ENCODE results near the gene GPR39.

DNA sequence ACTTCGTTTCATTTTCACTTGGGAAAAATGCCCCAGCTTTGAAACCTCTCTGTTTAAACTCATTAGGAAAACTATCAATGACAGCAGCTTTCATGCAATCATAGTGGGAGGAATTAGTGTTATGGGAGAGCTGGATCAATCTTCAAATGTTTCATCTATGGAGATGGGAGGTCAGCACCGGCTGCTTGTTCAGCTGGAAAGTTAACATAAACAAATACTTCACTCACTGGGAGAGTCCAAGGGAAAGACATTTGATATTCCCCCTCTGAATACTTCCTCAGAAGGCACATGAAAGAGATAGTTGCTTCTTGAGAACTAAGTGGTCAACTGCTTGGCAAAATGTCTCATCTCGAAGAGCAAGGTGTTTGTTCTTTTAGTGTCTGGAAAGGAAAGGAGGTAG lies 246.1 kb downstream of the GPR39 start:
- TF ChIP-seq, protein P1, sequence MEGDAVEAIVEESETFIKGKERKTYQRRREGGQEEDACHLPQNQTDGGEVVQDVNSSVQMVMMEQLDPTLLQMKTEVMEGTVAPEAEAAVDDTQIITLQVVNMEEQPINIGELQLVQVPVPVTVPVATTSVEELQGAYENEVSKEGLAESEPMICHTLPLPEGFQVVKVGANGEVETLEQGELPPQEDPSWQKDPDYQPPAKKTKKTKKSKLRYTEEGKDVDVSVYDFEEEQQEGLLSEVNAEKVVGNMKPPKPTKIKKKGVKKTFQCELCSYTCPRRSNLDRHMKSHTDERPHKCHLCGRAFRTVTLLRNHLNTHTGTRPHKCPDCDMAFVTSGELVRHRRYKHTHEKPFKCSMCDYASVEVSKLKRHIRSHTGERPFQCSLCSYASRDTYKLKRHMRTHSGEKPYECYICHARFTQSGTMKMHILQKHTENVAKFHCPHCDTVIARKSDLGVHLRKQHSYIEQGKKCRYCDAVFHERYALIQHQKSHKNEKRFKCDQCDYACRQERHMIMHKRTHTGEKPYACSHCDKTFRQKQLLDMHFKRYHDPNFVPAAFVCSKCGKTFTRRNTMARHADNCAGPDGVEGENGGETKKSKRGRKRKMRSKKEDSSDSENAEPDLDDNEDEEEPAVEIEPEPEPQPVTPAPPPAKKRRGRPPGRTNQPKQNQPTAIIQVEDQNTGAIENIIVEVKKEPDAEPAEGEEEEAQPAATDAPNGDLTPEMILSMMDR (IDR thresholded peaks at IDR 0.05), result no peak
- no peak for TF ChIP-seq POLR2A (IDR thresholded peaks at IDR 0.05)

Measured in uterus (tissue), 2 donors.